Measurements from ENCODE around the gene CHD9. TPM values are rescaled to one million over a fixed set of nuclear protein-coding genes. Genes with fewer than 3 reads are reported as not detected.

The CHD9 gene
- total and polyA plus RNA-seq, 9 of the 15 experiments (the other 6 are each of a cell fraction or from before 2014, with no cell fraction given): 29.0 to 69.3 (median 40.6) TPM

GRCh38 chr16:53131050-53131362 lies 76.2 kb downstream of the CHD9 start (continued):
- TF ChIP-seq RBFOX2 (IDR thresholded peaks at IDR 0.05; ENCODE audit: low read depth, low read length) (peak; percentile 39), VEZF1 (CRISPR knock-in tag; IDR thresholded peaks at IDR 0.05) (peak; percentile 70; the same call in 1 of the 2 replicates), EGR1 (conservative IDR thresholded peaks at IDR 0.05) (peak; percentile 50; the same call in 1 of the 2 replicates)

- WGBS (ENCODE audit: insufficient coverage, low coverage, missing lambda C conversion rate): under 1% methylated on average over 28 of the region's 77 CpGs
- intact Hi-C loops (cut with micrococcal nuclease): loop anchor here (2.0 to 10.0 kb wide), 2 partner anchors 89 to 373 kb away; partner anchors contain the start of gene AKTIP
- peaks cover 23 to 26% of the 10 kb centered on the region in 2 experiments for H3K4me1 ChIP-seq (replicated peaks in 1 of 2; ENCODE audit: control insufficient read depth in 2 of 2, insufficient read depth in 2 of 2, low read length in 2 of 2)
- peak overlapping the region; percentile 85 for H3K4me2 ChIP-seq (ENCODE audit: insufficient read depth, low read length)
- peaks cover 4% of the 10 kb centered on the region; the same call in 2 of the 3 replicates for H3K36me3 ChIP-seq (ENCODE audit: control insufficient read depth, insufficient read depth, low read length)
- peak overlapping the region; percentile 86 for H3K4me3 ChIP-seq
- DNase-seq (ENCODE audit: extremely low read depth in 1 of 4, low spot score in 3 of 4) (peak; percentile 57 to 82 (median 74)), ATAC-seq (peak; percentile 21), FAIRE-seq (no peak)
- CTCF ChIA-PET (ENCODE audit: low intra/inter-chr PET ratio): interaction anchor here (1.6 kb wide), 1 partner anchor 152 kb away, joined by 8 read pairs; no protein-coding TSS in a partner anchor
- no peaks in the 10 kb centered on the region for H3K9me3 ChIP-seq (replicated peaks; ENCODE audit: control insufficient read depth, insufficient read depth, low read depth, low read length)
- peak overlapping the region; percentile 57 for H2AFZ ChIP-seq (ENCODE audit: low read depth, low read length)
- H3K27ac ChIP-seq (ENCODE audit: extremely low read depth, low read depth, low read length): peak overlapping the region; percentile 79
- H3K27me3 ChIP-seq (ENCODE audit: control insufficient read depth in 2 of 2, insufficient read depth in 2 of 2, low read length in 2 of 2): no peaks in the 10 kb centered on the region
- H3K9me1 ChIP-seq (ENCODE audit: control insufficient read depth, insufficient read depth, low read length): no peaks in the 10 kb centered on the region
- POLR2A ChIA-PET: interaction anchor here (1.0 kb wide), 1 partner anchor 18 kb away, joined by 3 read pairs; no protein-coding TSS in a partner anchor
- H3K79me2 ChIP-seq (ENCODE audit: control insufficient read depth, insufficient read depth, low read length): peaks cover 78% of the 10 kb centered on the region
- H4K20me1 ChIP-seq (replicated peaks; ENCODE audit: control insufficient read depth, insufficient read depth, low read length): 0 out of 2 replicates have a peak, but pooled peaks cover 4% of the 10 kb centered on the region
- no TSS peak for BruUV-seq (replicated peaks)
- in situ Hi-C loops (cut with MboI): no loop called here
- peak overlapping the region; percentile 76 to 96 for H3K9ac ChIP-seq (ENCODE audit: insufficient read depth in 1 of 2, low read depth in 2 of 2, low read length in 2 of 2)
- TF ChIP-seq ZBTB7A (IDR thresholded peaks at IDR 0.05; ENCODE audit: borderline replicate concordance, control insufficient read depth, low read depth, low read length): peak; percentile 78; the same call in 1 of the 2 replicates
- TF ChIP-seq ZNF311 (CRISPR knock-in tag; IDR thresholded peaks at IDR 0.05): no peak
- no peak for TF ChIP-seq STAG1 (CRISPR knock-in tag; IDR thresholded peaks at IDR 0.05; ENCODE audit: borderline replicate concordance)
- peak; percentile 81 for TF ChIP-seq CHD1 (IDR thresholded peaks at IDR 0.05; ENCODE audit: low read length)
- peak in 2 of 3 experiments; percentile 52 to 76 for TF ChIP-seq YY1 (IDR thresholded peaks at IDR 0.05; ENCODE audit: borderline replicate concordance in 1 of 3, control insufficient read depth in 1 of 3, extremely low read depth in 1 of 3, insufficient read depth in 3 of 3, insufficient read length in 1 of 3, insufficient replicate concordance in 2 of 3, low read depth in 1 of 3, low read length in 2 of 3)
- TF ChIP-seq HNRNPLL (IDR thresholded peaks at IDR 0.05; ENCODE audit: low read depth, low read length, poor library complexity, severe bottlenecking): no peak
- 0 out of 2 replicates have a peak, but pooled peaks have one; percentile 16 for TF ChIP-seq ZNF395 (CRISPR knock-in tag; IDR thresholded peaks at IDR 0.05)
- TF ChIP-seq U2AF1 (optimal IDR thresholded peaks at IDR 0.05; ENCODE audit: low read depth, low read length): peak; percentile 47
- TF ChIP-seq ESRRA (IDR thresholded peaks at IDR 0.05; ENCODE audit: borderline replicate concordance, low read depth): no peak
- peak; percentile 9; the same call in 1 of the 2 replicates for TF ChIP-seq EGR1 (conservative IDR thresholded peaks at IDR 0.05)
- no peak for TF ChIP-seq DLX4 (CRISPR knock-in tag; IDR thresholded peaks at IDR 0.05)
Observed at GRCh38 chr16:53131363-53132071, 76.7 kb downstream of the CHD9 start.
